ENCODE data around the gene TDRD1. TPM values are rescaled to one million over a fixed set of nuclear protein-coding genes. Genes with fewer than 3 reads are reported as not detected.
A peak's percentile ranks its signal among the peaks of the same experiment; 100 is the strongest.

TDRD1 gene
- total and polyA plus RNA-seq, 9 of the 15 experiments (the other 6 are each of a cell fraction or from before 2014, with no cell fraction given): not detected

GRCh38 chr10:114131094-114131493, 48.1 kb upstream of the TDRD1 start:
- Histone ChIP-seq H3K9ac (ENCODE audit: insufficient read depth in 1 of 2, low read depth in 2 of 2, low read length in 2 of 2) (no peak overlapping the region), H3K9me3 (replicated peaks; ENCODE audit: control insufficient read depth, insufficient read depth, low read depth, low read length) (no peaks in the 10 kb centered on the region), H2AFZ (ENCODE audit: low read depth, low read length) (no peak overlapping the region), H3K79me2 (ENCODE audit: control insufficient read depth, insufficient read depth, low read length) (no peaks in the 10 kb centered on the region), H3K4me2 (ENCODE audit: insufficient read depth, low read length) (no peak overlapping the region), H3K27me3 (ENCODE audit: control insufficient read depth in 2 of 2, insufficient read depth in 2 of 2, low read length in 2 of 2) (no peaks in the 10 kb centered on the region), H3K27ac (ENCODE audit: extremely low read depth, low read depth, low read length) (no peak overlapping the region), H3K36me3 (ENCODE audit: control insufficient read depth, insufficient read depth, low read length) (peaks cover 7% of the 10 kb centered on the region; the same call in 2 of the 3 replicates), H3K4me1 (replicated peaks in 1 of 2; ENCODE audit: control insufficient read depth in 2 of 2, insufficient read depth in 2 of 2, low read length in 2 of 2) (no peaks in the 10 kb centered on the region), H3K9me1 (ENCODE audit: control insufficient read depth, insufficient read depth, low read length) (no peaks in the 10 kb centered on the region), H4K20me1 (replicated peaks; ENCODE audit: control insufficient read depth, insufficient read depth, low read length) (no peaks in the 10 kb centered on the region), H3K4me3 (no peak overlapping the region)
- ATAC-seq (no peak), DNase-seq (ENCODE audit: extremely low read depth in 1 of 4, low spot score in 3 of 4) (no peak), FAIRE-seq (peak; percentile 26)
- TF ChIP-seq SPI1 (IDR thresholded peaks at IDR 0.05; ENCODE audit: borderline replicate concordance, low read depth, low read length) (peak; percentile 95), U2AF2 (optimal IDR thresholded peaks at IDR 0.05; ENCODE audit: low read depth, low read length) (no peak)
- WGBS (ENCODE audit: insufficient coverage, low coverage, missing lambda C conversion rate): 54% methylated on average over 3 of the region's 3 CpGs
- ChIA-PET CTCF (ENCODE audit: low intra/inter-chr PET ratio) (no interaction called here), POLR2A (interaction anchor here (0.6 kb wide), 1 partner anchor 143 kb away, joined by 4 read pairs; no protein-coding TSS in a partner anchor)
- BruUV-seq (replicated peaks): no TSS peak
- intact Hi-C loops (cut with micrococcal nuclease) (no loop called here), in situ Hi-C loops (cut with MboI) (no loop called here)

- no peaks in the 10 kb centered on the region for H3K9me1 ChIP-seq (ENCODE audit: control insufficient read depth, insufficient read depth, low read length)
- H4K20me1 ChIP-seq (replicated peaks; ENCODE audit: control insufficient read depth, insufficient read depth, low read length): no peaks in the 10 kb centered on the region
- CTCF ChIA-PET (ENCODE audit: low intra/inter-chr PET ratio): no interaction called here
- WGBS (ENCODE audit: insufficient coverage, low coverage, missing lambda C conversion rate): 35% methylated on average over 2 of the region's 2 CpGs
- no peak overlapping the region for H3K4me2 ChIP-seq (ENCODE audit: insufficient read depth, low read length)
- no peak for FAIRE-seq
- no peak for ATAC-seq
- H2AFZ ChIP-seq (ENCODE audit: low read depth, low read length): no peak overlapping the region
- H3K27ac ChIP-seq (ENCODE audit: extremely low read depth, low read depth, low read length): no peak overlapping the region
- H3K9me3 ChIP-seq (replicated peaks; ENCODE audit: control insufficient read depth, insufficient read depth, low read depth, low read length): no peaks in the 10 kb centered on the region
- no peak for TF ChIP-seq PRDM10 (IDR thresholded peaks at IDR 0.05; ENCODE audit: partially characterized antibody)
- intact Hi-C loops (cut with micrococcal nuclease) (no loop called here), in situ Hi-C loops (cut with MboI) (no loop called here)
- DNase-seq (ENCODE audit: extremely low read depth in 1 of 4, low spot score in 3 of 4): no peak
- no peak overlapping the region for H3K9ac ChIP-seq (ENCODE audit: insufficient read depth in 1 of 2, low read depth in 2 of 2, low read length in 2 of 2)
- H3K79me2 ChIP-seq (ENCODE audit: control insufficient read depth, insufficient read depth, low read length): no peaks in the 10 kb centered on the region
- no peaks in the 10 kb centered on the region for H3K4me1 ChIP-seq (replicated peaks in 1 of 2; ENCODE audit: control insufficient read depth in 2 of 2, insufficient read depth in 2 of 2, low read length in 2 of 2)
- H3K27me3 ChIP-seq (ENCODE audit: control insufficient read depth in 2 of 2, insufficient read depth in 2 of 2, low read length in 2 of 2): no peaks in the 10 kb centered on the region
- peaks cover 8% of the 10 kb centered on the region; the same call in 2 of the 3 replicates for H3K36me3 ChIP-seq (ENCODE audit: control insufficient read depth, insufficient read depth, low read length)
- POLR2A ChIA-PET: interaction anchor here (0.7 kb wide), 1 partner anchor 107 kb away, joined by 3 read pairs; no protein-coding TSS in a partner anchor
- no peak overlapping the region for H3K4me3 ChIP-seq
- BruUV-seq (replicated peaks): no TSS peak
Observed at GRCh38 chr10:114135476-114135875, 43.7 kb upstream of the TDRD1 start.
